ENCODE measurements around the gene TMEM130.

TMEM130 gene

GRCh38 chr7:98840096-98840495 is 29.7 kb downstream of the TMEM130 start:
- in situ Hi-C loops (cut with MboI; ENCODE audit: low pct_unique_long_range_greater_than_20kb, low sequenced_read_pairs, unreplicated experiment) = loop anchor here (25.0 kb wide), 1 partner anchor 103 kb away; no protein-coding TSS in a partner anchor
- no peak for TF ChIP-seq CTCF (IDR thresholded peaks at IDR 0.05; ENCODE audit: extremely low read depth, insufficient read depth, missing control alignments)
- DNase-seq (ENCODE audit: low spot score) = no peak

GRCh38 chr7:98837630-98837972 is 32.2 kb downstream of the TMEM130 start:
- no peak for DNase-seq (ENCODE audit: low spot score)
- in situ Hi-C loops (cut with MboI; ENCODE audit: low pct_unique_long_range_greater_than_20kb, low sequenced_read_pairs, unreplicated experiment) = loop anchor here (5.0 to 25.0 kb wide), 2 partner anchors 100 to 400 kb away; no protein-coding TSS in a partner anchor
- TF ChIP-seq CTCF (IDR thresholded peaks at IDR 0.05; ENCODE audit: extremely low read depth, insufficient read depth, missing control alignments) = no peak

GRCh38 chr7:98836811-98837629 is 32.8 kb downstream of the TMEM130 start:
- DNase-seq (ENCODE audit: low spot score) = peak; percentile 60
- peak; percentile 75 for TF ChIP-seq CTCF (IDR thresholded peaks at IDR 0.05; ENCODE audit: extremely low read depth, insufficient read depth, missing control alignments)
- in situ Hi-C loops (cut with MboI; ENCODE audit: low pct_unique_long_range_greater_than_20kb, low sequenced_read_pairs, unreplicated experiment) = loop anchor here (5.0 to 25.0 kb wide), 2 partner anchors 100 to 400 kb away; no protein-coding TSS in a partner anchor

GRCh38 chr7:98834949-98835348 is 34.9 kb downstream of the TMEM130 start:
- TF ChIP-seq CTCF (IDR thresholded peaks at IDR 0.05; ENCODE audit: extremely low read depth, insufficient read depth, missing control alignments) = no peak
- in situ Hi-C loops (cut with MboI; ENCODE audit: low pct_unique_long_range_greater_than_20kb, low sequenced_read_pairs, unreplicated experiment) = loop anchor here (5.0 to 25.0 kb wide), 2 partner anchors 98 to 398 kb away; no protein-coding TSS in a partner anchor
- DNase-seq (ENCODE audit: low spot score) = no peak

- TF ChIP-seq CTCF (IDR thresholded peaks at IDR 0.05; ENCODE audit: extremely low read depth, insufficient read depth, missing control alignments) = no peak
- DNase-seq (ENCODE audit: low spot score) = no peak
- in situ Hi-C loops (cut with MboI; ENCODE audit: low pct_unique_long_range_greater_than_20kb, low sequenced_read_pairs, unreplicated experiment) = loop anchor here (25.0 kb wide), 1 partner anchor 96 kb away; no protein-coding TSS in a partner anchor
Measured at GRCh38 chr7:98833022-98833421, 36.8 kb downstream of the TMEM130 start.

- DNase-seq (ENCODE audit: low spot score) = no peak
- peak; percentile 57 for TF ChIP-seq CTCF (IDR thresholded peaks at IDR 0.05; ENCODE audit: extremely low read depth, insufficient read depth, missing control alignments)
- in situ Hi-C loops (cut with MboI; ENCODE audit: low pct_unique_long_range_greater_than_20kb, low sequenced_read_pairs, unreplicated experiment) = loop anchor here (25.0 kb wide), 1 partner anchor 94 kb away; no protein-coding TSS in a partner anchor
Measured at GRCh38 chr7:98831641-98832221, 38.1 kb downstream of the TMEM130 start.

All from GM13977 (cell line).